Measurements from ENCODE around the gene RAB4A. TPM values are rescaled to one million over a fixed set of nuclear protein-coding genes. Genes with fewer than 3 reads are reported as not detected.

Gene RAB4A
- total and polyA plus RNA-seq, 9 of the 15 experiments (the other 6 are each of a cell fraction or from before 2014, with no cell fraction given), result 8.3 to 61.0 (median 26.7) TPM

DNA sequence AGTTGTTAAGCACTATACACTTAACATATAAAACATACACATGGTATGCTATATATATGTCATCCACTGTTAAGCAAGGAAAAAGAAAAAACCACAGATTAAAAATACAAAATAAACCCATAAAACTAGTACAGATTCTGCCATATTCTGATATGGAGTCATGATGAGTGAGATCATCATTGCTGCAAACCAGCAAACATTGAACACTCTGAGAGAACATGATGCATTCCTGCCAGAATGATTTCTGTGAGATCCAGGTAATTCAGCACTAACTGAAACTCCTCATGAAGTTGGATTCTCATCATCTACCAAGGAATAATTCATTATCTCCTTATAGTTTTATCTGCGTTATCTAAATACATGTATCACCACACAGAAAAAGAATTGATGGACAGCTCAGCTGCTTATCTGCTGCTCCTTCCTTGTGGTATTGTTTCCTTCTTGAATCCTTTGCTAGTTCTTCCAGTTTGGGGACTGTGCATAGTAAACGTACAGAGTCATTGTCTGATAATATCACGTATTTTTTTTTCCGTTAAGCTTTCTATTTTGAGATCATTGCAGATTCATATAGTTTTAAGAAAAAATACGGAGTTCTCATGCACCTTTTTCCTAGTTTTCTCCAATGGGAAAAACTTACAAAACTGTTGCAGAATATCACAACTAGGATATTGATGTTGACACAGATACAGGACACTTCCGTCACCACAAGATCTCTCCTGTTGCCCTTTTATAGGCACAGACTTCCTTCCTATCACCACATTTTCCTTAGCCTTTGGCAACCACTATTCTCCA, 9.3 kb downstream of the RAB4A start (continued):
- TF ChIP-seq TCF7L2 (IDR thresholded peaks at IDR 0.05; ENCODE audit: low read depth, low read length), result no peak
- TF ChIP-seq TEAD2 (tag; IDR thresholded peaks at IDR 0.05), result no peak; the same call in 1 of the 2 replicates
- TF ChIP-seq, protein P1, sequence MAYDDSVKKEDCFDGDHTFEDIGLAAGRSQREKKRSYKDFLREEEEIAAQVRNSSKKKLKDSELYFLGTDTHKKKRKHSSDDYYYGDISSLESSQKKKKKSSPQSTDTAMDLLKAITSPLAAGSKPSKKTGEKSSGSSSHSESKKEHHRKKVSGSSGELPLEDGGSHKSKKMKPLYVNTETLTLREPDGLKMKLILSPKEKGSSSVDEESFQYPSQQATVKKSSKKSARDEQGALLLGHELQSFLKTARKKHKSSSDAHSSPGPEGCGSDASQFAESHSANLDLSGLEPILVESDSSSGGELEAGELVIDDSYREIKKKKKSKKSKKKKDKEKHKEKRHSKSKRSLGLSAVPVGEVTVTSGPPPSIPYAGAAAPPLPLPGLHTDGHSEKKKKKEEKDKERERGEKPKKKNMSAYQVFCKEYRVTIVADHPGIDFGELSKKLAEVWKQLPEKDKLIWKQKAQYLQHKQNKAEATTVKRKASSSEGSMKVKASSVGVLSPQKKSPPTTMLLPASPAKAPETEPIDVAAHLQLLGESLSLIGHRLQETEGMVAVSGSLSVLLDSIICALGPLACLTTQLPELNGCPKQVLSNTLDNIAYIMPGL (CRISPR knock-in tag; IDR thresholded peaks at IDR 0.05), result no peak
- TF ChIP-seq PRMT5 (CRISPR knock-in tag; IDR thresholded peaks at IDR 0.05), result no peak
- TF ChIP-seq PHF8 (IDR thresholded peaks at IDR 0.05; ENCODE audit: borderline replicate concordance, low read length), result no peak
- TF ChIP-seq, protein P2, sequence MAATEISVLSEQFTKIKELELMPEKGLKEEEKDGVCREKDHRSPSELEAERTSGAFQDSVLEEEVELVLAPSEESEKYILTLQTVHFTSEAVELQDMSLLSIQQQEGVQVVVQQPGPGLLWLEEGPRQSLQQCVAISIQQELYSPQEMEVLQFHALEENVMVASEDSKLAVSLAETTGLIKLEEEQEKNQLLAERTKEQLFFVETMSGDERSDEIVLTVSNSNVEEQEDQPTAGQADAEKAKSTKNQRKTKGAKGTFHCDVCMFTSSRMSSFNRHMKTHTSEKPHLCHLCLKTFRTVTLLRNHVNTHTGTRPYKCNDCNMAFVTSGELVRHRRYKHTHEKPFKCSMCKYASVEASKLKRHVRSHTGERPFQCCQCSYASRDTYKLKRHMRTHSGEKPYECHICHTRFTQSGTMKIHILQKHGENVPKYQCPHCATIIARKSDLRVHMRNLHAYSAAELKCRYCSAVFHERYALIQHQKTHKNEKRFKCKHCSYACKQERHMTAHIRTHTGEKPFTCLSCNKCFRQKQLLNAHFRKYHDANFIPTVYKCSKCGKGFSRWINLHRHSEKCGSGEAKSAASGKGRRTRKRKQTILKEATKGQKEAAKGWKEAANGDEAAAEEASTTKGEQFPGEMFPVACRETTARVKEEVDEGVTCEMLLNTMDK (IDR thresholded peaks at IDR 0.05; ENCODE audit: borderline replicate concordance, insufficient read depth, low read depth, low read length, poor library complexity, severe bottlenecking), result no peak
- TF ChIP-seq NCOA6 (IDR thresholded peaks at IDR 0.05), result no peak
- no peak for TF ChIP-seq ZNF239 (CRISPR knock-in tag; IDR thresholded peaks at IDR 0.05)
- no peak for TF ChIP-seq ZNF707 (CRISPR knock-in tag; conservative IDR thresholded peaks at IDR 0.05)
- TF ChIP-seq MAFK (IDR thresholded peaks at IDR 0.05; ENCODE audit: low read length), result 0 out of 2 replicates have a peak, but pooled peaks have one; percentile 12
- no peak for TF ChIP-seq POLR2AphosphoS2 (IDR thresholded peaks at IDR 0.05; ENCODE audit: low read length)
- TF ChIP-seq, protein P3, sequence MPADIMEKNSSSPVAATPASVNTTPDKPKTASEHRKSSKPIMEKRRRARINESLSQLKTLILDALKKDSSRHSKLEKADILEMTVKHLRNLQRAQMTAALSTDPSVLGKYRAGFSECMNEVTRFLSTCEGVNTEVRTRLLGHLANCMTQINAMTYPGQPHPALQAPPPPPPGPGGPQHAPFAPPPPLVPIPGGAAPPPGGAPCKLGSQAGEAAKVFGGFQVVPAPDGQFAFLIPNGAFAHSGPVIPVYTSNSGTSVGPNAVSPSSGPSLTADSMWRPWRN (IDR thresholded peaks at IDR 0.05; ENCODE audit: low read depth), result 0 out of 2 replicates have a peak, but pooled peaks have one; percentile 23
- no peak; a peak in 1 of 4 replicates for TF ChIP-seq HDAC1 (IDR thresholded peaks at IDR 0.05)
- TF ChIP-seq TARDBP (IDR thresholded peaks at IDR 0.05), result no peak
- no peak for TF ChIP-seq HNRNPUL1 (IDR thresholded peaks at IDR 0.05; ENCODE audit: low read length)
- TF ChIP-seq SIN3B (IDR thresholded peaks at IDR 0.05; ENCODE audit: low read depth), result no peak
- TF ChIP-seq HNRNPK (IDR thresholded peaks at IDR 0.05; ENCODE audit: low read depth, low read length, poor library complexity, severe bottlenecking), result no peak
- TF ChIP-seq, protein P4, sequence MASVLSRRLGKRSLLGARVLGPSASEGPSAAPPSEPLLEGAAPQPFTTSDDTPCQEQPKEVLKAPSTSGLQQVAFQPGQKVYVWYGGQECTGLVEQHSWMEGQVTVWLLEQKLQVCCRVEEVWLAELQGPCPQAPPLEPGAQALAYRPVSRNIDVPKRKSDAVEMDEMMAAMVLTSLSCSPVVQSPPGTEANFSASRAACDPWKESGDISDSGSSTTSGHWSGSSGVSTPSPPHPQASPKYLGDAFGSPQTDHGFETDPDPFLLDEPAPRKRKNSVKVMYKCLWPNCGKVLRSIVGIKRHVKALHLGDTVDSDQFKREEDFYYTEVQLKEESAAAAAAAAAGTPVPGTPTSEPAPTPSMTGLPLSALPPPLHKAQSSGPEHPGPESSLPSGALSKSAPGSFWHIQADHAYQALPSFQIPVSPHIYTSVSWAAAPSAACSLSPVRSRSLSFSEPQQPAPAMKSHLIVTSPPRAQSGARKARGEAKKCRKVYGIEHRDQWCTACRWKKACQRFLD (CRISPR knock-in tag; IDR thresholded peaks at IDR 0.05), result no peak; the same call in 1 of the 2 replicates
- TF ChIP-seq, protein P5, sequence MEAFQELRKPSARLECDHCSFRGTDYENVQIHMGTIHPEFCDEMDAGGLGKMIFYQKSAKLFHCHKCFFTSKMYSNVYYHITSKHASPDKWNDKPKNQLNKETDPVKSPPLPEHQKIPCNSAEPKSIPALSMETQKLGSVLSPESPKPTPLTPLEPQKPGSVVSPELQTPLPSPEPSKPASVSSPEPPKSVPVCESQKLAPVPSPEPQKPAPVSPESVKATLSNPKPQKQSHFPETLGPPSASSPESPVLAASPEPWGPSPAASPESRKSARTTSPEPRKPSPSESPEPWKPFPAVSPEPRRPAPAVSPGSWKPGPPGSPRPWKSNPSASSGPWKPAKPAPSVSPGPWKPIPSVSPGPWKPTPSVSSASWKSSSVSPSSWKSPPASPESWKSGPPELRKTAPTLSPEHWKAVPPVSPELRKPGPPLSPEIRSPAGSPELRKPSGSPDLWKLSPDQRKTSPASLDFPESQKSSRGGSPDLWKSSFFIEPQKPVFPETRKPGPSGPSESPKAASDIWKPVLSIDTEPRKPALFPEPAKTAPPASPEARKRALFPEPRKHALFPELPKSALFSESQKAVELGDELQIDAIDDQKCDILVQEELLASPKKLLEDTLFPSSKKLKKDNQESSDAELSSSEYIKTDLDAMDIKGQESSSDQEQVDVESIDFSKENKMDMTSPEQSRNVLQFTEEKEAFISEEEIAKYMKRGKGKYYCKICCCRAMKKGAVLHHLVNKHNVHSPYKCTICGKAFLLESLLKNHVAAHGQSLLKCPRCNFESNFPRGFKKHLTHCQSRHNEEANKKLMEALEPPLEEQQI (IDR thresholded peaks at IDR 0.05), result 0 out of 2 replicates have a peak, but pooled peaks have one; percentile 19
- no peak for TF ChIP-seq POLR3G (IDR thresholded peaks at IDR 0.05; ENCODE audit: extremely low read depth, insufficient read length, insufficient replicate concordance)
